Liver (tissue), 3 donors: ENCODE data around the gene SDE2.

Experiments
- ATF3 ChIP-seq: IDR thresholded peaks from 2 replicates; pipeline ENCODE4 v1.6.1; 2016; ENCODE audit warnings: antibody characterized with exemption
- CTCF ChIP-seq: fragments of 150-350 bp; IDR thresholded peaks from 2 replicates; pipeline ENCODE4 v1.5.1; 2017; ENCODE audit warnings: improper control_type of control experiment, low read depth, low read length; ENCODE audit not compliant: missing input control
- FOXA1 ChIP-seq: IDR thresholded peaks from 2 replicates; pipeline ENCODE4 v1.6.1; 2016; ENCODE audit warnings: antibody characterized with exemption
- GABPA ChIP-seq, 2 donors: IDR thresholded peaks in 1 of 2; conservative IDR thresholded peaks in 1 of 2; 2 replicates each; pipeline ENCODE4 v1.6.1; 2016; ENCODE audit warnings: antibody characterized with exemption in 2 of 2, mild to moderate bottlenecking in 1 of 2, moderate library complexity in 1 of 2
- TAF1 ChIP-seq: conservative IDR thresholded peaks from 2 replicates; pipeline ENCODE4 v1.6.1; 2016; ENCODE audit warnings: antibody characterized with exemption, mild to moderate bottlenecking
- YY1 ChIP-seq: IDR thresholded peaks from 2 replicates; pipeline ENCODE4 v1.6.1; 2016; ENCODE audit warnings: antibody characterized with exemption, mild to moderate bottlenecking
- donor health status: healthy.
- donor health status: healthy.

- TF ChIP-seq YY1: no peak
- no peak for TF ChIP-seq CTCF
- TF ChIP-seq FOXA1: no peak
- TF ChIP-seq TAF1: no peak
- no peak for TF ChIP-seq GABPA (IDR thresholded peaks at IDR 0.05 in 1 of 2, conservative IDR thresholded peaks at IDR 0.05 in 1 of 2)
- TF ChIP-seq ATF3: no peak
Observed at GRCh38 chr1:226026833-226027232, 27.7 kb upstream of the SDE2 start.
